H9 (cell line): ENCODE results near the gene FBP2. TPM values are rescaled to one million over a fixed set of nuclear protein-coding genes. Genes with fewer than 3 reads are reported as not detected.

Experiments used
- DNase-seq: peaks from one replicate; pipeline ENCODE4 v3.0.0-alpha.2; 2017
- H2AFZ ChIP-seq: one replicate; pipeline ENCODE4 v1.6.1; 2013; ENCODE audit warnings: mild to moderate bottlenecking, low read length, control low read depth, moderate library complexity
- H2AK5ac ChIP-seq: 2 replicates; pipeline ENCODE4 v1.6.1; 2013; ENCODE audit warnings: low read length, control low read depth, mixed read lengths; ENCODE audit not compliant: insufficient read length
- H2BK120ac ChIP-seq: one replicate; pipeline ENCODE4 v1.6.1; 2013; ENCODE audit warnings: low read depth, mild to moderate bottlenecking, low read length, control low read depth, inconsistent platforms; ENCODE audit not compliant: poor library complexity, severe bottlenecking
- H2BK12ac ChIP-seq: 2 replicates; pipeline ENCODE4 v1.6.1; 2013; ENCODE audit warnings: low read length, control low read depth, mixed read lengths, low read depth; ENCODE audit not compliant: insufficient read length
- H2BK15ac ChIP-seq: 2 replicates; pipeline ENCODE4 v1.6.1; 2013; ENCODE audit warnings: low read depth, low read length, control low read depth
- H2BK20ac ChIP-seq: one replicate; pipeline ENCODE4 v1.6.1; 2013; ENCODE audit warnings: low read depth, mild to moderate bottlenecking, low read length, control low read depth, inconsistent platforms; ENCODE audit not compliant: poor library complexity, severe bottlenecking
- H2BK5ac ChIP-seq: 2 replicates; pipeline ENCODE4 v1.6.1; 2013; ENCODE audit warnings: low read length, control low read depth, mixed read lengths; ENCODE audit not compliant: insufficient read length
- H3K14ac ChIP-seq: 2 replicates; pipeline ENCODE4 v1.6.1; 2013; ENCODE audit warnings: low read length, control low read depth; ENCODE audit not compliant: insufficient read depth
- H3K18ac ChIP-seq: 2 replicates; pipeline ENCODE4 v1.6.1; 2013; ENCODE audit warnings: low read depth, mild to moderate bottlenecking, mixed read lengths, low read length, control low read depth; ENCODE audit not compliant: insufficient read length
- H3K23ac ChIP-seq: 2 replicates; pipeline ENCODE4 v1.6.1; 2013; ENCODE audit warnings: low read length, control low read depth, mixed read lengths, low read depth; ENCODE audit not compliant: insufficient read length
- H3K23me2 ChIP-seq: 2 replicates; pipeline ENCODE4 v1.6.1; 2013; ENCODE audit warnings: low read depth, mild to moderate bottlenecking, mixed read lengths, low read length, control low read depth; ENCODE audit not compliant: insufficient read length, poor library complexity, severe bottlenecking
- H3K27ac ChIP-seq: 2 replicates; pipeline ENCODE4 v1.5.1; 2013; ENCODE audit warnings: low read length, control low read depth, mixed read lengths, low read depth; ENCODE audit not compliant: insufficient read length
- H3K27me3 ChIP-seq: 2 replicates; pipeline ENCODE4 v1.6.1; 2013; ENCODE audit warnings: low read length, control low read depth, inconsistent platforms; ENCODE audit not compliant: insufficient read depth
- H3K4ac ChIP-seq: 2 replicates; pipeline ENCODE4 v1.6.1; 2013; ENCODE audit warnings: low read depth, mild to moderate bottlenecking, control low read depth, inconsistent platforms, low read length, moderate library complexity
- H3K4me1 ChIP-seq: 2 replicates; pipeline ENCODE4 v1.6.1; 2013; ENCODE audit warnings: low read length, control low read depth, inconsistent platforms; ENCODE audit not compliant: insufficient read depth
- H3K4me2 ChIP-seq: 2 replicates; pipeline ENCODE4 v1.6.1; 2013; ENCODE audit warnings: low read length, control low read depth, mixed read lengths; ENCODE audit not compliant: insufficient read length, insufficient read depth
- H3K56ac ChIP-seq: 2 replicates; pipeline ENCODE4 v1.6.1; 2013; ENCODE audit warnings: low read depth, mild to moderate bottlenecking, mixed read lengths, low read length, control low read depth; ENCODE audit not compliant: insufficient read length
- H3K79me1 ChIP-seq: 2 replicates; pipeline ENCODE4 v1.6.1; 2013; ENCODE audit warnings: low read depth, mild to moderate bottlenecking, moderate library complexity, low read length, control low read depth, inconsistent platforms; ENCODE audit not compliant: insufficient read depth, poor library complexity, severe bottlenecking
- H3K79me2 ChIP-seq: 2 replicates; pipeline ENCODE4 v1.6.1; 2013; ENCODE audit warnings: low read length, control low read depth, inconsistent platforms; ENCODE audit not compliant: insufficient read depth
- H3K9ac ChIP-seq: 2 replicates; pipeline ENCODE4 v1.6.1; 2013; ENCODE audit warnings: low read length, control low read depth, mixed read lengths; ENCODE audit not compliant: insufficient read length; ENCODE audit errors: extremely low read depth
- H3K9me3 ChIP-seq: one replicate; pipeline ENCODE4 v1.6.1; 2013; ENCODE audit warnings: low read depth, low read length, inconsistent platforms; ENCODE audit not compliant: control insufficient read depth
- H3T11ph ChIP-seq: one replicate; pipeline ENCODE4 v1.6.1; 2013; ENCODE audit warnings: mild to moderate bottlenecking, low read length, control low read depth, inconsistent platforms
- H4K20me1 ChIP-seq: one replicate; pipeline ENCODE4 v1.6.1; 2013; ENCODE audit not compliant: control insufficient read depth, insufficient read length, insufficient read depth
- H4K5ac ChIP-seq: 2 replicates; pipeline ENCODE4 v1.6.1; 2013; ENCODE audit warnings: low read depth, mild to moderate bottlenecking, mixed read lengths, low read length, control low read depth; ENCODE audit not compliant: insufficient read length
- H4K8ac ChIP-seq: replicated peaks from 2 replicates; pipeline ENCODE4 v1.6.1; 2013; ENCODE audit warnings: low read length, control low read depth, mixed read lengths, low read depth; ENCODE audit not compliant: insufficient read length
- H4K91ac ChIP-seq: 2 replicates; pipeline ENCODE4 v1.6.1; 2013; ENCODE audit warnings: low read depth, mild to moderate bottlenecking, moderate library complexity, mixed read lengths, low read length, control low read depth; ENCODE audit not compliant: insufficient read length
- H3K27ac Mint-ChIP-seq, 3 experiments: 2 replicates in 2 of 3; 3 replicates in 1 of 3; pipeline ENCODE4 v1.8.0; 2020 to 2021; ENCODE audit warnings: mixed read lengths in 3 of 3, mild to moderate bottlenecking in 1 of 3, moderate library complexity in 1 of 3
- H3K27me3 Mint-ChIP-seq: 2 replicates; pipeline ENCODE4 v1.8.0; 2021; ENCODE audit warnings: low read depth, mild to moderate bottlenecking, moderate library complexity, mixed read lengths
- H3K36me3 Mint-ChIP-seq, 3 experiments: 2 replicates in 2 of 3; 3 replicates in 1 of 3; pipeline ENCODE4 v1.8.0; 2020 to 2021; ENCODE audit warnings: low read depth in 3 of 3, mixed read lengths in 3 of 3; ENCODE audit not compliant: insufficient read depth in 1 of 3
- H3K4me1 Mint-ChIP-seq, 2 experiments: 2 replicates each; pipeline ENCODE4 v1.8.0; 2020; ENCODE audit warnings: mixed read lengths in 2 of 2
- H3K4me3 Mint-ChIP-seq, 2 experiments: 2 replicates in 1 of 2; 3 replicates in 1 of 2; pipeline ENCODE4 v1.8.0; 2020 to 2021; ENCODE audit warnings: mild to moderate bottlenecking in 2 of 2, mixed read lengths in 2 of 2, moderate library complexity in 1 of 2
- H3K9me3 Mint-ChIP-seq, 2 experiments: 2 replicates in 1 of 2; 3 replicates in 1 of 2; pipeline ENCODE4 v1.8.0; 2020; ENCODE audit warnings: mild to moderate bottlenecking in 2 of 2, mixed read lengths in 2 of 2, moderate library complexity in 1 of 2
- WGBS: extraction: QIAGEN DNeasy Blood & Tissue Kit; methylation state at CpG from one replicate; pipeline ENCODE4 v1.1.7; 2013; ENCODE audit warnings: missing lambda C conversion rate, low lambda C conversion rate, mixed read lengths; ENCODE audit not compliant: insufficient read length; ENCODE audit errors: extremely low coverage; 5-methylcytosine and 5-hydroxymethylcytosine counted together
- total RNA-seq: library from RNA; stranded (reverse); gene quantifications from 2 replicates; pipeline ENCODE4 v1.2.1, GENCODE V29; 2021
- TF ChIP-seq, protein P1 (sequence below): fragments of 200-600 bp; sonication (generic); conservative IDR thresholded peaks from 3 replicates; pipeline ENCODE4 v1.8.0; 2021; ENCODE audit warnings: antibody characterized with exemption, mild to moderate bottlenecking

FBP2 gene
- total RNA-seq, 1 experiment from 2014 or later, result not detected

DNA sequence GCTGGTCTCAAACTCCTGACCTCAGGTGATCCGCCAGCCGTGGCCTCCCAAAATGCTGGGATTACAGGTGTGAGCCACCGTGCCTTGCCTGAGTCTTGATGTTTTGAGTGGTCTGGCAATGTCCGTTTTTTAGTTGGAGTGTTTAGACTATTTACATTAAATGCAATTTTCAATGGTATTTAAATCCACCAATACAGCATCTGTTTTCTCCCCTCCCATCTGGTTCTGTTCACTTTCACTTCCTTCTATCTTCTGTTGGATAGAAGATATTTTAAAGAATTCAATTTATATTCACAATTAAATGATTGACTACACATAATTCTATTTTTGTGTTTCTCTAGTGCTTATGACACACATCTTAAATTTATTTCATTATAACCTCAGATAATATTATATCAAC is 64.7 kb downstream of the FBP2 start:
- Histone ChIP-seq H3K23ac (no peak overlapping the region), H2BK12ac (no peak overlapping the region), H4K20me1 (no peaks in the 10 kb centered on the region), H3K56ac (no peak overlapping the region), H4K91ac (no peak overlapping the region), H3K27ac (no peak overlapping the region), H2BK5ac (no peak overlapping the region), H3K14ac (no peak overlapping the region), H2AK5ac (no peak overlapping the region), H3K23me2 (no peaks in the 10 kb centered on the region), H2BK15ac (no peak overlapping the region), H3K79me2 (no peaks in the 10 kb centered on the region), H2BK20ac (no peak overlapping the region), H3K9ac (no peak overlapping the region), H3K18ac (no peak overlapping the region), H3K4me1 (no peaks in the 10 kb centered on the region), H3T11ph (no peak overlapping the region), H3K9me3 (no peaks in the 10 kb centered on the region), H3K79me1 (no peaks in the 10 kb centered on the region), H4K5ac (no peak overlapping the region), H2BK120ac (no peak overlapping the region), H2AFZ (no peak overlapping the region), H3K4me2 (no peak overlapping the region), H3K27me3 (no peaks in the 10 kb centered on the region), H3K4ac (no peak overlapping the region), H4K8ac (no peak overlapping the region)
- no peaks in the 10 kb centered on the region for H3K27me3 Mint-ChIP-seq
- no peaks in the 10 kb centered on the region; a peak in 1 of 7 replicates for H3K36me3 Mint-ChIP-seq
- H3K4me1 Mint-ChIP-seq, result no peaks in the 10 kb centered on the region
- H3K4me3 Mint-ChIP-seq, result no peak overlapping the region
- no peaks in the 10 kb centered on the region for H3K9me3 Mint-ChIP-seq
- no CpG with 5 or more reads among the region's 4 CpGs for WGBS
- TF ChIP-seq, protein P1, sequence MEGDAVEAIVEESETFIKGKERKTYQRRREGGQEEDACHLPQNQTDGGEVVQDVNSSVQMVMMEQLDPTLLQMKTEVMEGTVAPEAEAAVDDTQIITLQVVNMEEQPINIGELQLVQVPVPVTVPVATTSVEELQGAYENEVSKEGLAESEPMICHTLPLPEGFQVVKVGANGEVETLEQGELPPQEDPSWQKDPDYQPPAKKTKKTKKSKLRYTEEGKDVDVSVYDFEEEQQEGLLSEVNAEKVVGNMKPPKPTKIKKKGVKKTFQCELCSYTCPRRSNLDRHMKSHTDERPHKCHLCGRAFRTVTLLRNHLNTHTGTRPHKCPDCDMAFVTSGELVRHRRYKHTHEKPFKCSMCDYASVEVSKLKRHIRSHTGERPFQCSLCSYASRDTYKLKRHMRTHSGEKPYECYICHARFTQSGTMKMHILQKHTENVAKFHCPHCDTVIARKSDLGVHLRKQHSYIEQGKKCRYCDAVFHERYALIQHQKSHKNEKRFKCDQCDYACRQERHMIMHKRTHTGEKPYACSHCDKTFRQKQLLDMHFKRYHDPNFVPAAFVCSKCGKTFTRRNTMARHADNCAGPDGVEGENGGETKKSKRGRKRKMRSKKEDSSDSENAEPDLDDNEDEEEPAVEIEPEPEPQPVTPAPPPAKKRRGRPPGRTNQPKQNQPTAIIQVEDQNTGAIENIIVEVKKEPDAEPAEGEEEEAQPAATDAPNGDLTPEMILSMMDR, result no peak
- no peak for DNase-seq
- no peak overlapping the region for H3K27ac Mint-ChIP-seq
